HG03159 (cell line): ENCODE data around the gene MYADM.
"Not testable (repeated sequence)": the region's sequence is repeated elsewhere in the genome, so short reads cannot be mapped to it uniquely, and the experiment has no call there.

Experiments
- ATAC-seq: cut with Tn5 transposase; IDR thresholded peaks from one replicate; pipeline ENCODE4 v1.9.1; 2021; ENCODE audit warnings: mild to moderate bottlenecking, moderate library complexity; ENCODE audit not compliant: unreplicated experiment

The MYADM gene

GRCh38 chr19:53868091-53868891 lies 608 bp downstream of the MYADM start:
- ATAC-seq, result no peak

DNA sequence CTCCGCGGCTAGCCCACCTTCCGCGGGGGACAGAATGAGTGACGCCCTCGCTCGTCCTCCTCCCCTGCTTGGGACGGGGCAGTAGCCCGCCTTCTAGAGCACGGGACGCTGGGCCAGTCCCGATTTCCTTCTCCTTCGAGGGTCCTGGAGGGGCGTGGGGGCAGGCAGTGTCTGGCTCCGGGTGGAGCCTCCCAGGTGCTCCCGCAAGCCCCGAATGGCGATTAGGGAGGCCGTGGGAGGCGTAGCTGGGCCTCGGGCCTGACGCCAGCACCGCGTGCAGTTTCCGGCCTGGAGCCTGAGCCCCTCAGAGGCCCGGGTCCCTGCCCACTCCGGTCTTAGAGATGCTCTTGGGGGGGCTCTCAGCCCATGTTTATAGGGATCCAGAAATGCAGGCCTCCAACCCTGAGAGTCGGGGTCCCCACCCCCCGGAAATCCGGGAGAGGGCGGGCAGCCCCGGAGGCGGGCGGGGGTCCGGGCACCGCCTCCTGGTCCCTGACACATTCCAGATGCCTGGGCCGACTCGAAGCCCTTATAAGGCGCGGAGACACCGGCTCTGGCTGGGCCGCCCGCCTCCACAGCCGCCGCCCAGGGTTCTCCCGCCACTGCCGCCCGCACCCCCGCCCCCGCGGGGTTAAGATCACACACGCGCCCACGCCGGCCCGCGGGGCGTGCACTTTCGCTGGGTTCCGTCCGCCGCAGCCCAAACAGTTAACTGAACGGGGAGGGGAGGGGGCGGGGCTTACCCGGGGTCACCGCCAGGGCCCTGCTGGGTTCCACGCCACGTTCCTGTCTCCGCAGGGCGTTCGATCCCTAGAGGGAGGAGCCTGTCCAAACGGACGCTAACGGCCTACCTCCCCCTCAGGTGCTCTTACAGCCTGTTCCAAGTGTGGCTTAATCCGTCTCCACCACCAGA lies 1.5 kb downstream of the MYADM start:
- peak; percentile 35 for ATAC-seq

GRCh38 chr19:53869805-53870484 lies 2.3 kb downstream of the MYADM start:
- ATAC-seq, result not testable (repeated sequence)

DNA sequence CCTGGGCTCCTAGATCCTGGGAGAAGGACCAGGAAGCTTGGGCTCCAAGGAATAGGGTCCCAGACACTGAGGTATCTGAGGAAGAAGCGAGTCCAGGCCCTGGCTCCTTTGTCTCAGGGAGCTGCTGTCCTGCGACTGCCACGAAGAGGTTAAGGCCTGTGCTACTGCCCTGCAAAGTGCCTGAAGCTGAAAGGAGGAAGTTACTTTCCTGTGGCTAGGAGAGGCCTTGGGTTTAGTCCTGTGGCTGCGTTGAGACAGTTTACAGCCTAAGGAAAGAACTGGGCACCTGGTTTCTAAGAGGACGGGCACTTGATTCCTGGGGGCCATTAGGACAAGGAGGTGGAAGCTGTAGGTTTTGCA lies 2.8 kb downstream of the MYADM start:
- ATAC-seq, result no peak

GRCh38 chr19:53871454-53871853 lies 3.8 kb downstream of the MYADM start:
- no peak for ATAC-seq

DNA sequence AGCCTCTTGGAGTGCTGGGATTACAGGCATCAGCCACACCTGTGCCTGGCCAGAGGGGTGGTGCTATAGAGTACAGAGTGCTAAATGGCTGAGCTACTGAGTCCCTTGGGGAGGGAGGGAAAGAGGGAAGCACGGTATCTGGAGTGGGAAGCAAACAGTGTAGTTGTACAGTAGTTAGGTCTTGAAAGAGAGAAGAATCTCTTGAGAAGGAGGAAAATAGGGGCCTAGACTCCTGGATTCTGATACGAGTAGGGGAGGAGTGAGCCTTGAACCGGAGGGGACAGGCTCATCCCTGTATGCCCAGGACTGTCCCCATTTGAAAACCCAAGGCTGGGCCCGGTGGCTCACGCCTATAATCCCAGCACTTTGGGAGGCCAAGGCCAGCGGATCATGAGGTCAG lies 5.1 kb downstream of the MYADM start:
- ATAC-seq, result no peak

GRCh38 chr19:53873773-53874605 lies 6.3 kb downstream of the MYADM start:
- no peak for ATAC-seq

GRCh38 chr19:53874606-53874990 lies 6.9 kb downstream of the MYADM start:
- ATAC-seq, result no peak

- ATAC-seq, result no peak
These were observed 8.1 kb downstream of the MYADM start for GRCh38 chr19:53875602-53876325.

DNA sequence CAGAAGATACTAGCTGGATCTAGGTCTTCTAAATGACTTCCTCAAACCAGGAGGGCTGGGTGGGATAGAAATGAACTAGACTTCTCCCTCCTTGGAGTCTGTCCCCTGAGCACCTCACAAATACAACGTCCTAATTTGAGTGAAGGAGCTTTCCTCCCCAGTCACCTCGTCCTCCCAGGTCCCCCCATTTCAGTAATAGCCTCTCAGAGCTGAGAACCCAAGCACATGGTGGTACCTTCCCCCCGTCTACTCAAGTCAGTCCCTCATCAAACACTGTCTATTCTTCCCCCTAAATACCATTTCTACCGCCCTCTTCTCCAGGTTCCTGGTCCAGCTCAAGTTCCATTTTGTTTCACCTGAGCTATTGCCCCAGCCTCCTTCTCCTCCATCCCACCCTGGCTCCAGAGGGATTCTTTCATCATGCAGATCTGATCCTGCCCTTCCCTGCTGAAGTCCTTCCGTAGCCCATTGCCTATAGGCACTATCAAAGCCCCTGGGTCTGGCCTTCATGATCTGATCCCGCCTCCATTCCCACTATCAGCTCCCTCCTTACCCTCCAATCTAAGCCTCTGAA lies 9.1 kb downstream of the MYADM start:
- no peak for ATAC-seq

DNA sequence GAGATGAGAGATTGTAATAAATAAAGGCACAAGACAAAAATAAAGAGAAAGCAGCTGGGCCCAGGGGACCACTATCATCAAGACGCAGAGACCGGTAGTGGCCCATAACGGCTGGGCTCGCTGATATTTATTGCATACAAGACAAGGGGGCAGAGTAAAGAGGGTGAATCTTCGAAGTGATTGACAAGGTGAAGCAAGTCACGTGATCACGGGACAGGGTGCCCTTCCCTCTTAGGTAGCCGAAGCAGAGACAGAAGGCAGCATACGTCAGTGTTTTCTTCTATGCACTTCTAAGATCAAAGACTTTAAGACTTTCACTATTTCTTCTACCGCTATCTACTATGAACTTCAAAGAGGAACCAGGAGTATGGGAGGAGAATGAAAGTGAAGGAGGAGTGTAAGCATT lies 9.7 kb downstream of the MYADM start:
- no peak for ATAC-seq

- no peak for ATAC-seq
These were observed 11.1 kb downstream of the MYADM start for GRCh38 chr19:53878776-53879139.

- peak; percentile 78 for ATAC-seq
These were observed 11.7 kb downstream of the MYADM start for GRCh38 chr19:53879140-53880081.

GRCh38 chr19:53880711-53881481 lies 13.2 kb downstream of the MYADM start:
- ATAC-seq, result no peak

DNA sequence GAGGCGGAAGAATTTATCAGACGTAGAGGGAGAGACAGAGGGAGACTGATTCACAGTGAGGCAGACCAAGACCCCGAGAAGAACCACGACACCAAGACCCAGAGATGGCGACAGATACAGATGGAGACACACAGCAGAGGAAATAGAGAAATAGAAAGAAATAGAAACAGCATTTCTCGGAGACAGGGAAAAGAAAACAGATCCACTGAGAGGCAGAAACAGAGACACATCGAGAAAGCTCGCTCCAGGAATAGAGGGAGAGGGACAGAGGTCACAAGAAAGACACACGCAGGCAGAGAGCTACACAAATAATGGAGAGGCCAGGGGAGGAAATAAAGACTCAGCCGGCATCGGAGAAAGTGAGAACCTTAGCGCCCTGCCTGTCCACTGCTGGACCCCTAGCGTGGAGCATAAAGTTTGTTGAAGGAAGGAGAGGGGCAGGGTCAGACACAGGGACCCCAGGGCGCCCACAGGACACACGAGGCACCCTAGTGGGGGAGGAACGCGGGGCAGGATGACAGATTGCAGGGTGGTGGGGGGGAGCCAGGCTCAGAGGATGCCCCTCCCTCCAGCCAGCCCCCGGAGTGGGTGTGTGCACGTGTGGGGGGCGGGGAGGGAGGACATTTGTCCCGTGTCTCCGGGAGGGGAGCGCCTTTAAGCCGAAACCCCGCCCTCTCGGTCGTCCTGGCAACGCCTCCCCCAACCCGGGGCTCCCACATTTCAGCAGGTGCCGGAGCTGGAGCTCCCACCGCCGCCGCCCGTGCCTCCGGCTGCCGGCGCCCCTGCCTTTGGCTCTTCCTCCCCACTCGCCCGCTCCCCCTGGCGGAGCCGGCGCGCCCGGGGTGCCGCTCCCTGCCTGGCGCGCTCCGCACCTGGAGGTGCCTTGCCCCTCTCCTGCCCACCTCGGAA lies 14.1 kb downstream of the MYADM start, which contains the start of gene PRKCG:
Gene PRKCG, plus strand, starts transcription at position 716 of the 909 bp plus-strand sequence. CDS start 298 bp downstream, outside the sequence.
- no peak for ATAC-seq

DNA sequence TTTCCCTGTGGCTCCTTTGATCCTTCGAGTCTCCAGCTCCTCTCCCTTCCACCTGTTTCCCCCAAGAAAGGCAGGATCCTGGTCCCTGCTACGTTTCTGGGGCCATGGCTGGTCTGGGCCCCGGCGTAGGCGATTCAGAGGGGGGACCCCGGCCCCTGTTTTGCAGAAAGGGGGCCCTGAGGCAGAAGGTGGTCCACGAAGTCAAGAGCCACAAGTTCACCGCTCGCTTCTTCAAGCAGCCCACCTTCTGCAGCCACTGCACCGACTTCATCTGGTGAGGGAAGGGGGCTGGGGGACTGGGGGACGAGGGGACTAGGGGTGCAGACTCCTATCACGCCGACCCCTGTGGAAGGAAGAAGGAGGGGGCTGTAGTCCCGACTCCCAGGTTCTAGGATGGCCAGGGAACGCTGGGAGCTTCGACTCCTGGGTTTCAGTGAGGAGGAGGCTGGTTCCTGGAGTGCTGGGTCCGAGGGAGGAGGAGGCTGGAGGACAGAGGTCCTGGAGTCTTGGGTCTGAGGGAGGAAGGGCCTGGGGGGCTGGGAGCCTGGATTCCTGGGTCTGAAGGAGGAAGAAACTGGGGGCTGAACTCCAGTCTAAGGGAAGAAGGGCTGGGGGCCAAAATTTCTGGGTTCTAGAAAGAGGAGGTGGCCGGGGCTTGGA lies 14.8 kb downstream of the MYADM start:
- ATAC-seq, result no peak
